ENCODE data around the gene GTF2B.
"Not testable (repeated sequence)": the region's sequence is repeated elsewhere in the genome, so short reads cannot be mapped to it uniquely, and the experiment has no call there.

The GTF2B gene

DNA sequence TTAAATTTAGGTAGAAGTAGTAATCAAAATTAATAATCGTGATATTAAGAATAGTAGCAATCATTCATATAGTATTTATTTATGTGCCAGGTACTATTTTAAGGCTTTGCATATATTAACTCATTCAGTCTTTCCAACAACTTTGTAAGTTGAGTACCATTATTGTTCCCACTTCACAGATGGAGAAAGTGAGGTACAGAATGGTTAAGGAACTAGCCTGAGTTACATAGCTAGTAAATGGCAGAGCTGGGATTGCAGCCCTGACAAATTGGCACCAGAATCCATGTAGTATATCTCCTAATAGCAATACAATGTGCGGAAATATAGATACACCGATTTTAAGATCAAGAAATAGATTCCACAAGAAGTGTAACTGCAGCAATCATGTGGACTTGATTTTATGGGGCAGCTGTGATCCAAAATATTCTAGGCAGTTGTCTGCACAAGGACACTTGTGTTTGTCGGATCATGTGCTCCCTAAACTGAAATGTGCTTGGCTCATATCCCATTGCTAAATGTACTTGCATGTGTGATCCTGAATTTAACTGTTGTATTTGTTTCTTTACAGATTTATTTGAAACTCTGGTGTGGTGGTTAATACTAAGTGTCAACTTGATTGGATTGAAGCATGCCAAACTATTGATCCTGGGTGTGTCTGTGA is 5.8 kb upstream of the GTF2B start:
- H3K4me1 Mint-ChIP-seq = peaks cover 4% of the 10 kb centered on the region
- H3K36me3 Mint-ChIP-seq = no peaks in the 10 kb centered on the region
- no peak for ATAC-seq

GRCh38 chr1:88892357-88892877 is 1.1 kb upstream of the GTF2B start:
- no peaks in the 10 kb centered on the region for H3K27me3 Mint-ChIP-seq
- H3K27ac Mint-ChIP-seq = peak overlapping the region; percentile 91
- H3K36me3 Mint-ChIP-seq = peaks cover 9% of the 10 kb centered on the region
- H3K9me3 Mint-ChIP-seq = no peaks in the 10 kb centered on the region
- peak overlapping the region; percentile 92 for H3K4me3 Mint-ChIP-seq
- ATAC-seq = no peak
- H3K4me1 Mint-ChIP-seq = peaks cover 31% of the 10 kb centered on the region

More for the DNA sequence above, 5.8 kb upstream of the GTF2B start:
- no peak overlapping the region for H3K27ac Mint-ChIP-seq
- H3K9me3 Mint-ChIP-seq = no peaks in the 10 kb centered on the region
- H3K27me3 Mint-ChIP-seq = no peaks in the 10 kb centered on the region
- H3K4me3 Mint-ChIP-seq = no peak overlapping the region

GRCh38 chr1:88891951-88892340 is 579 bp upstream of the GTF2B start:
- H3K27me3 Mint-ChIP-seq = no peaks in the 10 kb centered on the region
- no peak for ATAC-seq
- peaks cover 12% of the 10 kb centered on the region for H3K36me3 Mint-ChIP-seq
- peak overlapping the region; percentile 91 for H3K27ac Mint-ChIP-seq
- H3K4me3 Mint-ChIP-seq = peak overlapping the region; percentile 92
- no peaks in the 10 kb centered on the region for H3K9me3 Mint-ChIP-seq
- peaks cover 31% of the 10 kb centered on the region for H3K4me1 Mint-ChIP-seq

GRCh38 chr1:88890791-88891317 is 513 bp downstream of the GTF2B start:
- peak overlapping the region; percentile 91 for H3K27ac Mint-ChIP-seq
- peak overlapping the region; percentile 92 for H3K4me3 Mint-ChIP-seq
- H3K9me3 Mint-ChIP-seq = no peaks in the 10 kb centered on the region
- peaks cover 31% of the 10 kb centered on the region for H3K4me1 Mint-ChIP-seq
- no peak for ATAC-seq
- no peaks in the 10 kb centered on the region for H3K27me3 Mint-ChIP-seq
- peaks cover 14% of the 10 kb centered on the region for H3K36me3 Mint-ChIP-seq

GRCh38 chr1:88890131-88890530 is 1.2 kb downstream of the GTF2B start:
- H3K27me3 Mint-ChIP-seq = no peaks in the 10 kb centered on the region
- H3K27ac Mint-ChIP-seq = peak overlapping the region; percentile 91
- H3K9me3 Mint-ChIP-seq = no peaks in the 10 kb centered on the region
- no peak for ATAC-seq
- peak overlapping the region; percentile 92 for H3K4me3 Mint-ChIP-seq
- H3K36me3 Mint-ChIP-seq = peaks cover 17% of the 10 kb centered on the region
- peaks cover 31% of the 10 kb centered on the region for H3K4me1 Mint-ChIP-seq

GRCh38 chr1:88888750-88889149 is 2.6 kb downstream of the GTF2B start:
- no peak for ATAC-seq
- no peaks in the 10 kb centered on the region for H3K9me3 Mint-ChIP-seq
- H3K4me3 Mint-ChIP-seq = peak overlapping the region; percentile 63
- no peaks in the 10 kb centered on the region for H3K27me3 Mint-ChIP-seq
- H3K4me1 Mint-ChIP-seq = peaks cover 31% of the 10 kb centered on the region
- peak overlapping the region; percentile 42 for H3K27ac Mint-ChIP-seq
- H3K36me3 Mint-ChIP-seq = peaks cover 20% of the 10 kb centered on the region

DNA sequence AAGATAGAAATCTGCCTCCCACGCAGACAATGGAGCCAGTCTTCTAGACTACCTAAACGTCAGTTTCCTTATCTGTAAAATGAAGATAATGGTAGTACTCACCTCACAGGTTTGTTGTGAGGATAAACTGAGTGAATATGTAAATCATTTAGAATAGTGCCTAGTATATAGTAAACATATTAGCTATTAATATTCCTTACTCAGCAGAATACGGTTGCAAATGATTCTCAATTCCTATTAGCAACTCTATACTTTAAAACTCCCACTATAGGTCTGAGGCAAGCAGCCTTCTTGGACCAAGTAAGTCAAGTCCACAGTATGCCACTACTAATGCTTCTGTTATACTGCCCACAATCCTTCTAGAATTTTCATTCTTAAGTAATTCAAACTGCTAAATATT is 5.4 kb downstream of the GTF2B start:
- no peaks in the 10 kb centered on the region for H3K9me3 Mint-ChIP-seq
- peaks cover 37% of the 10 kb centered on the region for H3K4me1 Mint-ChIP-seq
- H3K27me3 Mint-ChIP-seq = no peaks in the 10 kb centered on the region
- H3K4me3 Mint-ChIP-seq = no peak overlapping the region
- H3K27ac Mint-ChIP-seq = no peak overlapping the region
- ATAC-seq = no peak
- peaks cover 20% of the 10 kb centered on the region for H3K36me3 Mint-ChIP-seq

GRCh38 chr1:88883156-88883555 is 8.2 kb downstream of the GTF2B start:
- Mint-ChIP-seq H3K36me3 (peaks cover 11% of the 10 kb centered on the region), H3K9me3 (no peaks in the 10 kb centered on the region), H3K4me3 (no peak overlapping the region), H3K27me3 (no peaks in the 10 kb centered on the region), H3K4me1 (peaks cover 19% of the 10 kb centered on the region), H3K27ac (no peak overlapping the region)
- ATAC-seq = no peak

DNA sequence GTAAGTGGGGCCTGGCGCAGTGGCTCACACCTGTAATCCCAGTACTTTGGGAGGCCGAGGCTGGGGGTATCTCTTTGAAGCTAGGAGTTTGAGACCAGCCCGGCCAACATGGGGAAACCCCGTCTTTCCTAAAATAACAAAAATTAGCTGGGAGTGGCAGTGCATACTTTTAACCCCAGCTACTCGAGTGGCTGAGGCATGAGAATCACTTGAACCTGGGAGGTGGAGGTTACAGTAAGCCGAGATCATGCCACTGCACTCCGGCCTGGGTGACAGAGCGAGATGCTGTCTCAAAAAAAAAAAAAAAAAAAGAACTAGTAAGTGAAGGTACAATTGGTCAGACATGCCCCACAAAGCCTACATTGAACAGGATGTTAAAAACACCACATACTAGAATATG is 10.7 kb downstream of the GTF2B start:
- H3K27me3 Mint-ChIP-seq, H3K4me3 Mint-ChIP-seq, ATAC-seq, H3K27ac Mint-ChIP-seq, H3K36me3 Mint-ChIP-seq, H3K9me3 Mint-ChIP-seq: not testable (repeated sequence)
- H3K4me1 Mint-ChIP-seq = peaks cover 26% of the 10 kb centered on the region

- no peaks in the 10 kb centered on the region for H3K36me3 Mint-ChIP-seq
- peaks cover 32% of the 10 kb centered on the region for H3K4me1 Mint-ChIP-seq
- no peaks in the 10 kb centered on the region for H3K27me3 Mint-ChIP-seq
- no peak for ATAC-seq
- no peaks in the 10 kb centered on the region for H3K9me3 Mint-ChIP-seq
- no peak overlapping the region for H3K27ac Mint-ChIP-seq
- H3K4me3 Mint-ChIP-seq = no peak overlapping the region
Measured at GRCh38 chr1:88878731-88879130, 12.6 kb downstream of the GTF2B start.

DNA sequence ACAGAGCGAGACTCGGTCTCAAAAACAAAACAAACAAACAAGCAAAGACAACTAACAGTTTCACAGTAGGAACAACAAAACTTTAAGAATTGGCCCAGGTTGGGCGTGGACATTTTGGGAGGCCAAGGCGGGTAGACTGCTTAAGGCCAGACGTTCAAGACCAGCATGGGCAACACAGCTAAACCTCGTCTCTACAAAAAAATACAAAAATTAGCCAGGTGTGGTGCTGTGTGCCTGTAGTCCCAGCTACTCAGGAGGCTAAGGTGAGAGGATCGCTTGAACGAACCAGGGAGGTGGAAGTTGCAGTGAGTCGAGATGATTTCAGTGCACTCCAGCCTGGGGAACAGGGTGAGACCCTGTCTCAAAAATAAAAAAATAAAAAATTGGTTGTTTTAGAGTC is 13.5 kb downstream of the GTF2B start:
- Mint-ChIP-seq H3K9me3 (no peaks in the 10 kb centered on the region), H3K27ac (no peak overlapping the region), H3K27me3 (no peaks in the 10 kb centered on the region), H3K36me3 (no peaks in the 10 kb centered on the region), H3K4me1 (peaks cover 31% of the 10 kb centered on the region), H3K4me3 (no peak overlapping the region)
- ATAC-seq = no peak

DNA sequence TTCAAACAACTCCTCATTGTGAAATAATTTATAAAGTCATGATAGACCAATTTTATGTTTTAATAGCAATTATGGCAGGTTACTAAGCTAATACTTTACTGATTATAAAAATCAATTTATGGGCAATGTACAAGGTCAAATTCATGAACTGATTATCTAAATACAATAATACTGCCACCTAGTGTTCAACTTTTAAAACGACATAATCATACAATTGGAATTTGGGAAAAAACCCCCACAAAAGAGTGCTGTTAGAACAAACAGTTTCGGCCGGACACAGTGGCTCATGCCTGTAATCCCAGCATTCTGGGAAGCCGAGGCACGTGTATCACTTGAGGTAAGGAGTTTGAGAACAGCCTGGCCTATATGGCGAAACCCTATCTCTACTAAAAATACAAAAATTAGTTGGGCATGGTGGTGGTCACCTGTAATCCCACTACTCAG is 14.0 kb downstream of the GTF2B start:
- Mint-ChIP-seq H3K27ac (no peak overlapping the region), H3K4me3 (no peak overlapping the region), H3K9me3 (no peaks in the 10 kb centered on the region), H3K27me3 (no peaks in the 10 kb centered on the region), H3K4me1 (peaks cover 26% of the 10 kb centered on the region), H3K36me3 (no peaks in the 10 kb centered on the region)
- ATAC-seq = no peak

DNA sequence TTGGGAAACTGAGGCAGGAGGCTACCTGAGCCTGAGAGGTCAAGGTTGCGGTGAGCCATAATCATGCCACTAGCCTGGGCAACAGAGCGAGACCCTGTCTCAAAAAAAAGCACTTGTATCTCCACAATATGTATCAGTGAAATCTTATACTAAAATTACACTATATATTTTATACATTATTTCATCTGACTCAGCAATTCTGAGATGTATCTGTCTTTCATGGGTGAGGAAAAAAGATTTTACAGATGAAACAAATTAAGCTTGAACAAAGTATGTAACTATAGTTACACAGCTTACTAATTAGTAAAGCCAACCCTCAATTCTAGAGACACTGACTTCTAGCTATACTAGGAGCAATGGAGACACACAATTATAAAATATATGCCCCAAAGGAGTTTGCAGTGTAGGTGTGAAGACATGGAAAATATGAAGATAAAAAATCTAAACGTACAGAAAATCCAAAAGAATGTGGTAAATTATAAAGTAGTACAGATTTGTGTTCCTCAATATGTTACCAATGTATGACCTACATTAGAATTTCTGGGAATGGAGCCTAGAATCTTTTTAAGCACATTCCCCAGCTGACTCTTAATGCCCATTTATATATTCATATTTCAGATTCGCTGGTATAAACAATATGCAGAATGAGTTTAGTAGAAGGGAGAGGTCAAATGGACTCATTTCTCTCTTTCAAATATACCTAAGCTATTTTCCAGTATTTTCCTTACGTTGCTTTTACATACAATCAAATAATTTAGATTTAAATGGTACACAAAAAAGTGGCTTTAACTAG is 14.6 kb downstream of the GTF2B start:
- ATAC-seq = no peak
- Mint-ChIP-seq H3K4me3 (no peak overlapping the region), H3K4me1 (peaks cover 25% of the 10 kb centered on the region)

DNA sequence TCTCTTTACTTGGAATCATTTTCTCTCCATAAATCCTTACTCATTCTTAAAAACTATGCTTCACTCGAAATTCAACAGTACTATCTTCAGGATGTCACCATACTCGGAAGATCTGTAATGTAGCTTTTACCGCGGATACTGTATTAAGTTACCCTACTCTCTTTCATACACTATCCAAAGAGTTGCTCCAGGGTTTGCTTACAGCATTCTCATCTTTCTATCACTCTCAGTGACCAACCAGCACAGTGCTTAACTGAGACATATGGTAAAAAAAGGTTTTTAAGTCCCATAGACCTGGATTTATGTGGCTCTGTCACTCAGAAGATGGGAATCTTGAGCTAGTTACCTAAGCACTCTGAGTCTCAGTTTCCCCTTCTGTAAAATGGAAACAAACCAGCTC is 15.8 kb downstream of the GTF2B start:
- H3K36me3 Mint-ChIP-seq = peaks cover 4% of the 10 kb centered on the region
- H3K4me1 Mint-ChIP-seq = peaks cover 25% of the 10 kb centered on the region
- no peak for ATAC-seq
- H3K9me3 Mint-ChIP-seq = no peaks in the 10 kb centered on the region
- H3K4me3 Mint-ChIP-seq = no peak overlapping the region
- H3K27ac Mint-ChIP-seq = no peak overlapping the region
- no peaks in the 10 kb centered on the region for H3K27me3 Mint-ChIP-seq

More for the DNA sequence above, 14.6 kb downstream of the GTF2B start:
- Mint-ChIP-seq H3K27me3 (no peaks in the 10 kb centered on the region), H3K36me3 (peaks cover 4% of the 10 kb centered on the region), H3K9me3 (no peaks in the 10 kb centered on the region), H3K27ac (no peak overlapping the region)

DNA sequence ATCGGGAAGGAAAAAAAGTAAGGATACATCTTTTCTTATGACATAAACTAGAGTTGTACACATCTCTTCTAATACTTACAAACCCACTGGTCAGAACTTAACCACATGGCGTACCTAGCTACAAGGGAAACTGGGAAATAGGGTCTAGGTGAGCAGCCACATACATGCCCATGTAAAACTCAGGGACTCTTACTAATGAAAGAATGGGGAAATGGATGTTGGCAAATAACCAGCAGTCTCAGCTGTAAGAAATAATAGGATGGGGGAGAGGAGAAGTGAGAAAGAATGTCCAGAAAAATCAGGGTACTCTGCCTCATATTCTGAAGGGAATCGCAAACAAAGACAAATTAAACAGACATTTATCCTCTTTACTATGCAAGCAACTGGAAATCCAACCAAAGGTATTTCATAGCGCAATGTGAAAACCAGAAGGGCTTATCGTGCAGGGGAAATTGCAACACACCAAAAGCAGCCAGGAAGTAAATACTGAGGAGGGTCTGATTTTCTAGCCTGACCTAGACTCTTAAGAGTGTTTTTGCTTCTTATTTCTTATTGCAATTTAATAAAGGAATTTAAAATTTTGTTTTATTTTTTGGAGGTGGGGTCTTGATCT is 17.5 kb downstream of the GTF2B start:
- no peak overlapping the region for H3K27ac Mint-ChIP-seq
- H3K4me1 Mint-ChIP-seq = peaks cover 27% of the 10 kb centered on the region
- no peaks in the 10 kb centered on the region for H3K27me3 Mint-ChIP-seq
- no peaks in the 10 kb centered on the region for H3K9me3 Mint-ChIP-seq
- H3K36me3 Mint-ChIP-seq = peaks cover 4% of the 10 kb centered on the region
- no peak for ATAC-seq
- H3K4me3 Mint-ChIP-seq = no peak overlapping the region
